Measurements from ENCODE around the gene LDLRAP1.

GRCh38 chr1:25527946-25528595 lies 15.3 kb upstream of the LDLRAP1 start:
- TF ChIP-seq CTCF (IDR thresholded peaks at IDR 0.05; ENCODE audit: insufficient read depth, low read length, poor library complexity, severe bottlenecking), result no peak
- no peak for TF ChIP-seq EZH2phosphoT487 (conservative IDR thresholded peaks at IDR 0.05; ENCODE audit: low read length)
